ENCODE results near the gene WNK2.

The WNK2 gene

DNA sequence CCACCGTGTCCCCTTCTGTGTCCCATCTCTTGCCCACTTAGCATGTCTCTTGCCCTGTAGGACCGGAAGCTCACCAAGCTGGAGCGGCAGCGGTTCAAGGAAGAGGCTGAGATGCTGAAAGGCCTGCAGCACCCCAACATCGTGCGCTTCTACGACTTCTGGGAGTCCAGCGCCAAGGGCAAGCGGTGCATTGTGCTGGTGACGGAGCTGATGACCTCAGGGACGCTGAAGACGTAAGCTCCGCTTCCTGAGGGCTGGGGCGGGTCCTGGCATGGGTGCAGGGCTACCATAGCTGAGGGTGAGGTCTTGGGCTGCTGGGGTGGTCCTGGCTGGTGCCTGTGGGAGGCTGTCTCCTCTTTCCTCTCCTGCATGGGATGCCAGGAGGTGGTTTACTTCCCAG, 45.7 kb downstream of the WNK2 start:
- 0 out of 2 replicates have a peak, but pooled peaks cover 2% of the 10 kb centered on the region for H3F3A ChIP-seq (ENCODE audit: control insufficient read depth, insufficient read depth)
- H3K4me2 ChIP-seq (ENCODE audit: low read length), result no peak overlapping the region
- TF ChIP-seq, protein P1, sequence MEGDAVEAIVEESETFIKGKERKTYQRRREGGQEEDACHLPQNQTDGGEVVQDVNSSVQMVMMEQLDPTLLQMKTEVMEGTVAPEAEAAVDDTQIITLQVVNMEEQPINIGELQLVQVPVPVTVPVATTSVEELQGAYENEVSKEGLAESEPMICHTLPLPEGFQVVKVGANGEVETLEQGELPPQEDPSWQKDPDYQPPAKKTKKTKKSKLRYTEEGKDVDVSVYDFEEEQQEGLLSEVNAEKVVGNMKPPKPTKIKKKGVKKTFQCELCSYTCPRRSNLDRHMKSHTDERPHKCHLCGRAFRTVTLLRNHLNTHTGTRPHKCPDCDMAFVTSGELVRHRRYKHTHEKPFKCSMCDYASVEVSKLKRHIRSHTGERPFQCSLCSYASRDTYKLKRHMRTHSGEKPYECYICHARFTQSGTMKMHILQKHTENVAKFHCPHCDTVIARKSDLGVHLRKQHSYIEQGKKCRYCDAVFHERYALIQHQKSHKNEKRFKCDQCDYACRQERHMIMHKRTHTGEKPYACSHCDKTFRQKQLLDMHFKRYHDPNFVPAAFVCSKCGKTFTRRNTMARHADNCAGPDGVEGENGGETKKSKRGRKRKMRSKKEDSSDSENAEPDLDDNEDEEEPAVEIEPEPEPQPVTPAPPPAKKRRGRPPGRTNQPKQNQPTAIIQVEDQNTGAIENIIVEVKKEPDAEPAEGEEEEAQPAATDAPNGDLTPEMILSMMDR (IDR thresholded peaks at IDR 0.05; ENCODE audit: low read depth, low read length, poor library complexity, severe bottlenecking), result no peak
- no peak for TF ChIP-seq EZH2phosphoT487 (IDR thresholded peaks at IDR 0.05; ENCODE audit: borderline replicate concordance, low read length)
- H3K4me1 ChIP-seq (ENCODE audit: control insufficient read depth, low read length), result peaks cover 16% of the 10 kb centered on the region
- no peaks in the 10 kb centered on the region for H3K27me3 ChIP-seq (ENCODE audit: control insufficient read depth, low read length)
- no peak overlapping the region for H3K27ac ChIP-seq (ENCODE audit: low read depth, low read length)
- no peaks in the 10 kb centered on the region for H3K9me3 ChIP-seq (ENCODE audit: control insufficient read depth, insufficient read depth, low read length)
- no peak overlapping the region for H3K4me3 ChIP-seq (ENCODE audit: low read length)
- no peaks in the 10 kb centered on the region for H3K79me2 ChIP-seq (ENCODE audit: control insufficient read depth, low read length)
- H4K20me1 ChIP-seq (ENCODE audit: control insufficient read depth, insufficient read depth, low read depth, low read length), result no peaks in the 10 kb centered on the region
- H3K9me2 ChIP-seq (replicated peaks; ENCODE audit: control insufficient read depth, low read length), result no peaks in the 10 kb centered on the region
- no peaks in the 10 kb centered on the region for H3K36me3 ChIP-seq (ENCODE audit: control insufficient read depth, low read length)

GRCh38 chr9:93230185-93230584, 46.2 kb downstream of the WNK2 start:
- Histone ChIP-seq H3K9me3 (ENCODE audit: control insufficient read depth, insufficient read depth, low read length) (no peaks in the 10 kb centered on the region), H3K36me3 (ENCODE audit: control insufficient read depth, low read length) (no peaks in the 10 kb centered on the region), H3K4me1 (ENCODE audit: control insufficient read depth, low read length) (peaks cover 11% of the 10 kb centered on the region), H3K4me3 (ENCODE audit: low read length) (no peak overlapping the region), H3K4me2 (ENCODE audit: low read length) (no peak overlapping the region), H3K27me3 (ENCODE audit: control insufficient read depth, low read length) (no peaks in the 10 kb centered on the region), H3K27ac (ENCODE audit: low read depth, low read length) (no peak overlapping the region), H3K9me2 (replicated peaks; ENCODE audit: control insufficient read depth, low read length) (no peaks in the 10 kb centered on the region), H3F3A (ENCODE audit: control insufficient read depth, insufficient read depth) (0 out of 2 replicates have a peak, but pooled peaks cover 2% of the 10 kb centered on the region), H3K79me2 (ENCODE audit: control insufficient read depth, low read length) (no peaks in the 10 kb centered on the region), H4K20me1 (ENCODE audit: control insufficient read depth, insufficient read depth, low read depth, low read length) (no peaks in the 10 kb centered on the region)
- TF ChIP-seq EZH2phosphoT487 (IDR thresholded peaks at IDR 0.05; ENCODE audit: borderline replicate concordance, low read length), result no peak
- TF ChIP-seq, protein P1 (IDR thresholded peaks at IDR 0.05; ENCODE audit: low read depth, low read length, poor library complexity, severe bottlenecking), result no peak

DNA sequence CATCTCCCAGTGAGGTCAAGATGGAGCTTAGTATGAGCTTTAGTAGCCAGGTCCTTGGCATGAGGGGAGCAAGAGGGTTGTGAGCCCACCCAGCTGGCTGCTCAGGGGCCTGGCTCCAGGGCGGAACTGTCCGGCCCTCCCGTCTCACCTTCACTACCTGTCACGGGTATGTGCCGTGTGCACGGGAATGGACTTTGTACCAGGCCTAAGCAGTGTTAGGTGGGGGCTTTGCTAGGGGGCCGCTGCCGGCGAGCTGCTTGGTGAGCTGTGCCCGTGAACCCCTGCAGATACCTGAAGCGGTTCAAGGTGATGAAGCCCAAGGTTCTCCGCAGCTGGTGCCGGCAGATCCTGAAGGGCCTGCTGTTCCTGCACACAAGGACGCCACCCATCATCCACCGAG, 46.7 kb downstream of the WNK2 start:
- H3K27ac ChIP-seq (ENCODE audit: low read depth, low read length), result no peak overlapping the region
- H3K27me3 ChIP-seq (ENCODE audit: control insufficient read depth, low read length), result no peaks in the 10 kb centered on the region
- no peaks in the 10 kb centered on the region for H3K79me2 ChIP-seq (ENCODE audit: control insufficient read depth, low read length)
- H3K9me3 ChIP-seq (ENCODE audit: control insufficient read depth, insufficient read depth, low read length), result no peaks in the 10 kb centered on the region
- H3K4me2 ChIP-seq (ENCODE audit: low read length), result no peak overlapping the region
- H3K4me1 ChIP-seq (ENCODE audit: control insufficient read depth, low read length), result peaks cover 7% of the 10 kb centered on the region
- no peak overlapping the region for H3K4me3 ChIP-seq (ENCODE audit: low read length)
- no peaks in the 10 kb centered on the region for H3K36me3 ChIP-seq (ENCODE audit: control insufficient read depth, low read length)
- no peaks in the 10 kb centered on the region for H4K20me1 ChIP-seq (ENCODE audit: control insufficient read depth, insufficient read depth, low read depth, low read length)
- H3F3A ChIP-seq (ENCODE audit: control insufficient read depth, insufficient read depth), result 0 out of 2 replicates have a peak, but pooled peaks cover 2% of the 10 kb centered on the region
- TF ChIP-seq, protein P1 (IDR thresholded peaks at IDR 0.05; ENCODE audit: low read depth, low read length, poor library complexity, severe bottlenecking), result no peak
- no peak for TF ChIP-seq EZH2phosphoT487 (IDR thresholded peaks at IDR 0.05; ENCODE audit: borderline replicate concordance, low read length)
- no peaks in the 10 kb centered on the region for H3K9me2 ChIP-seq (replicated peaks; ENCODE audit: control insufficient read depth, low read length)

Measured in DOHH2 (cell line).